HUES64 (cell line): ENCODE results near the gene FOXP2.

Experiments used
- H3K27ac ChIP-seq: 2 replicates; pipeline ENCODE4 v1.7.0; 2013; ENCODE audit warnings: low read depth, low read length, inconsistent platforms
- H3K27me3 ChIP-seq: 2 replicates; pipeline ENCODE4 v1.6.1; 2013; ENCODE audit warnings: mild to moderate bottlenecking, low read length; ENCODE audit not compliant: insufficient read depth
- H3K36me3 ChIP-seq: 2 replicates; pipeline ENCODE4 v1.6.1; 2013; ENCODE audit warnings: mild to moderate bottlenecking, low read length; ENCODE audit not compliant: insufficient read depth
- H3K4me1 ChIP-seq: 2 replicates; pipeline ENCODE4 v1.6.1; 2013; ENCODE audit warnings: mild to moderate bottlenecking, low read length, moderate library complexity; ENCODE audit not compliant: insufficient read depth
- H3K4me3 ChIP-seq: 2 replicates; pipeline ENCODE4 v1.5.1; 2013; ENCODE audit warnings: mild to moderate bottlenecking, low read length, moderate library complexity
- H3K9ac ChIP-seq: 2 replicates; pipeline ENCODE4 v1.6.1; 2013; ENCODE audit warnings: mild to moderate bottlenecking, low read depth, low read length
- H3K9me3 ChIP-seq: 2 replicates; pipeline ENCODE4 v1.6.1; 2013; ENCODE audit warnings: low read depth, low read length; ENCODE audit not compliant: insufficient read depth
- whole genome bisulfite sequencing: fragments of 150-250, 120-280 bp; methylation state at CpG from one replicate; pipeline ENCODE4 v1.1.7; 2013; ENCODE audit warnings: missing lambda C conversion rate; 5-methylcytosine and 5-hydroxymethylcytosine counted together

Gene FOXP2

DNA sequence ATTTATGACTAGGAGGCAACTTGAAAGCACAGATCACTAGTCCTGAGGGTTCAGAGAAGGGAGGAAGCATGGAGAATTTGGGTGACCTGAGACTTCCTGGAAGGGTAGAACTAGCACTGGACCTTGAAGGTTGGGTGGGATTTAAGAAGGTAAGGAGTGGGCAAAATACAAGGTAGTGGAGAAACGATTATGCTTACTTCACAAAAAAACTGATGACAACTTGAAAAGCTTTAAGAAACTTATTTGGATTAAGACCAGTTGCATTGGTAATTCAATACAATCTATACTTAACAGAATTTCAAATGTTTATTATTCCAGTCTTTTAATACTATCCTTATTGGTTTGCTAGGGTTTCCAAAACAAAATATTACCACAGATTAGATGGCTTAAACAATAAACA lies 308.7 kb downstream of the FOXP2 start:
- H3K27me3 ChIP-seq, result no peaks in the 10 kb centered on the region
- 80% methylated on average over 1 of the region's 1 CpG for WGBS
- no peak overlapping the region for H3K4me3 ChIP-seq
- no peaks in the 10 kb centered on the region for H3K9me3 ChIP-seq
- no peak overlapping the region for H3K9ac ChIP-seq
- H3K4me1 ChIP-seq, result no peaks in the 10 kb centered on the region
- no peak overlapping the region for H3K27ac ChIP-seq
- H3K36me3 ChIP-seq, result no peaks in the 10 kb centered on the region

DNA sequence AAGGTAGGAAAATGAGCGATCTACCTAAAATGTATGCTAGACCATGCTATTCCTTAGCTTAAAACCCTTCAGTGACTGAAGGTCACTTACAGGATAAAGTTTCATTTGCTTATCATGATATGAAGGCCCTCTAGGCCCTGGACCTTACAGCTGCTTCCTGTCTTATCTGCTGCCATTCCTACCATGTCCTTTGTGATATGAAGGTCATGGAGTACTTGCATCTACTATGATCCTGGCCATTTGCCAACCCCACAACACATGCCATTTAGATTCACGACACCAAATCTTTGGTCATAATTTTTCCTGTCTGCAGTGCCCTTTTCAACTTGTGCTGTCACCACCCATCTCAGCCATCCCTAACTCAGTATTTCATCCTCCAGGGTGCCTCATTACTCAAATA lies 325.5 kb downstream of the FOXP2 start:
- Histone ChIP-seq H3K4me1 (no peaks in the 10 kb centered on the region), H3K27ac (no peak overlapping the region), H3K9ac (no peak overlapping the region), H3K4me3 (no peak overlapping the region), H3K27me3 (no peaks in the 10 kb centered on the region), H3K36me3 (no peaks in the 10 kb centered on the region), H3K9me3 (no peaks in the 10 kb centered on the region)
- 94% methylated on average over 2 of the region's 2 CpGs for WGBS

DNA sequence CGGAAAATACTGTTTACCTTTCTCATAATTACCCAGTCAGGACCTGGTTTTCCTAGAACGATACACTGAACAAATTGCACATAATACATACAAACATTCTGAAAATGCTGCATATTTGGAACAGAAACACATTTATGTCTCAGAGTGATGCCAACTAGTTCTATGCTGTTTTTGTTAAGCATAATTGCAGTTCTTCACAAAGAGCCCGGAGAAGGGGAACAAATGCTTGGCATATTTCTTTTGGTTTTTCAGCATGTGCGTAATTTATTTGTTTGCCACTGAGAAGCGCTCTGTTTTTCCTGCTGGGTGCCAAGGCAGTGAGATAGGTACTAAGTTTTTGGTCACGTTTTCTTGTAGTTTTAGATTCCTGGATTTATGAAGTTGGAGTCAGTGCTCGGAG lies 326.3 kb downstream of the FOXP2 start:
- no peaks in the 10 kb centered on the region for H3K27me3 ChIP-seq
- no peaks in the 10 kb centered on the region for H3K36me3 ChIP-seq
- no peak overlapping the region for H3K9ac ChIP-seq
- 94% methylated on average over 7 of the region's 7 CpGs for WGBS
- no peaks in the 10 kb centered on the region for H3K9me3 ChIP-seq
- H3K4me1 ChIP-seq, result no peaks in the 10 kb centered on the region
- H3K27ac ChIP-seq, result no peak overlapping the region
- no peak overlapping the region for H3K4me3 ChIP-seq

DNA sequence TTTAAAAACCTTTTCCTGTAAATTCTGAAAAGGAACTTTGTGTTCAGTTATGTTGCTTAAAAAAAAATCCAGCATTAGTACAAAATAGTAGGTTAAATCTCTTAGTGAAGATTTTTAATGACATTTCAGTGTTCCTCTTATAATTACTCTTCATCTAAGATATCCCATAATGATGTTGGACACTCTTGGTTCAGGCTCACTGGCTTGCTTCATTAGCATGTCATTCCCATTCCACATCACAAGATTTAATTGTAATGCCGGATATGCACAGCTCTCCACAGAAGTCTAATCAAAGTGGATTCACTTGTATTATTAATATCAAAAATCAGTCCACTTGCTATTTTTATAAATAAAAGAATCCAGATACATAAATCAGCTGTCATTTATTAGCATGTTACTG lies 327.3 kb downstream of the FOXP2 start:
- Histone ChIP-seq H3K27ac (no peak overlapping the region), H3K9ac (no peak overlapping the region), H3K36me3 (no peaks in the 10 kb centered on the region), H3K4me3 (no peak overlapping the region), H3K9me3 (no peaks in the 10 kb centered on the region), H3K4me1 (no peaks in the 10 kb centered on the region), H3K27me3 (no peaks in the 10 kb centered on the region)
- WGBS, result 92% methylated on average over 1 of the region's 1 CpG
